CD4-positive, alpha-beta T cell treated with Interferon gamma for 1 hour (primary cell): ENCODE measurements around the gene DNMBP.

ENCODE experiments used
- DNase-seq: peaks from one replicate; pipeline ENCODE4 v3.0.0-alpha.2; 2020

Gene DNMBP

GRCh38 chr10:100009793-100010676, at the start of gene DNMBP:
Gene DNMBP, minus strand, starts transcription at chr10:100009947. Its CDS starts 37,823 bp downstream, at chr10:99972124.
- DNase-seq = peak; percentile 80

- DNase-seq = no peak
These were observed 48.2 kb upstream of the DNMBP start for GRCh38 chr10:100057948-100058347.

- DNase-seq = no peak
These were observed 44.1 kb upstream of the DNMBP start for GRCh38 chr10:100053686-100054460.

- peak; percentile 61 for DNase-seq
These were observed 36.3 kb upstream of the DNMBP start for GRCh38 chr10:100046021-100046486.

GRCh38 chr10:100045592-100045991, 35.8 kb upstream of the DNMBP start:
- DNase-seq = no peak

GRCh38 chr10:100043796-100044195, 34.0 kb upstream of the DNMBP start:
- no peak for DNase-seq

GRCh38 chr10:100043344-100043743, 33.6 kb upstream of the DNMBP start:
- DNase-seq = no peak

GRCh38 chr10:100041306-100042002, 31.7 kb upstream of the DNMBP start:
- DNase-seq = no peak

GRCh38 chr10:100038561-100039071, 28.9 kb upstream of the DNMBP start:
- DNase-seq = no peak

- DNase-seq = no peak
These were observed 28.1 kb upstream of the DNMBP start for GRCh38 chr10:100037758-100038315.

GRCh38 chr10:100036850-100037249, 27.1 kb upstream of the DNMBP start:
- no peak for DNase-seq

- DNase-seq = no peak
These were observed 24.1 kb upstream of the DNMBP start for GRCh38 chr10:100033766-100034418.

- no peak for DNase-seq
These were observed 17.7 kb upstream of the DNMBP start for GRCh38 chr10:100027416-100027815.

- DNase-seq = no peak
These were observed 15.8 kb upstream of the DNMBP start for GRCh38 chr10:100025576-100025975.

GRCh38 chr10:100024748-100025147, 15.0 kb upstream of the DNMBP start:
- no peak for DNase-seq

GRCh38 chr10:100022403-100022802, 12.7 kb upstream of the DNMBP start:
- DNase-seq = no peak

- no peak for DNase-seq
These were observed 11.6 kb upstream of the DNMBP start for GRCh38 chr10:100021322-100021721.

GRCh38 chr10:100020886-100021253, 11.1 kb upstream of the DNMBP start:
- DNase-seq = no peak

- no peak for DNase-seq
These were observed 10.6 kb upstream of the DNMBP start for GRCh38 chr10:100020142-100020885.

GRCh38 chr10:100019787-100020141, 10.0 kb upstream of the DNMBP start:
- DNase-seq = no peak

GRCh38 chr10:100014071-100014762, 4.5 kb upstream of the DNMBP start:
- peak; percentile 8 for DNase-seq
